ENCODE measurements around the gene SIM2. TPM values are rescaled to one million over a fixed set of nuclear protein-coding genes. Genes with fewer than 3 reads are reported as not detected.

Gene SIM2
- total and polyA plus RNA-seq, 2 of the 13 experiments (the other 11 are each of a cell fraction or from before 2014, with no cell fraction given) = 0.36 to 0.53 TPM

- TF ChIP-seq ZNF253 (CRISPR knock-in tag; IDR thresholded peaks at IDR 0.05; ENCODE audit: borderline replicate concordance) (0 out of 2 replicates have a peak, but pooled peaks have one; percentile 24), TRAFD1 (CRISPR knock-in tag; IDR thresholded peaks at IDR 0.05; ENCODE audit: borderline replicate concordance) (no peak), HDAC6 (IDR thresholded peaks at IDR 0.05; ENCODE audit: low read depth, low read length) (no peak), TFE3 (CRISPR knock-in tag; IDR thresholded peaks at IDR 0.05) (no peak), ZNF558 (CRISPR knock-in tag; IDR thresholded peaks at IDR 0.05; ENCODE audit: borderline replicate concordance) (no peak), MAZ (IDR thresholded peaks at IDR 0.05; ENCODE audit: borderline replicate concordance, low read depth, low read length) (no peak), MAZ (CRISPR knock-in tag; IDR thresholded peaks at IDR 0.05; ENCODE audit: low read depth) (peak; percentile 19; the same call in 1 of the 2 replicates), ZNF549 (CRISPR knock-in tag; IDR thresholded peaks at IDR 0.05) (no peak), DR1 (CRISPR knock-in tag; IDR thresholded peaks at IDR 0.05) (no peak), HIVEP1 (CRISPR knock-in tag; IDR thresholded peaks at IDR 0.05) (peak; percentile 60), BCLAF1 (IDR thresholded peaks at IDR 0.05) (no peak), PAWR (CRISPR knock-in tag; IDR thresholded peaks at IDR 0.05; ENCODE audit: borderline replicate concordance) (no peak), ZNF570 (CRISPR knock-in tag; IDR thresholded peaks at IDR 0.05; ENCODE audit: borderline replicate concordance) (no peak), HMGXB3 (CRISPR knock-in tag; IDR thresholded peaks at IDR 0.05; ENCODE audit: borderline replicate concordance) (no peak), TFAP4 (IDR thresholded peaks at IDR 0.05; ENCODE audit: borderline replicate concordance, low read depth) (no peak), ZFYVE20 (CRISPR knock-in tag; IDR thresholded peaks at IDR 0.05; ENCODE audit: borderline replicate concordance, low read depth) (no peak), SKI (IDR thresholded peaks at IDR 0.05; ENCODE audit: partially characterized antibody) (no peak), ISX (CRISPR knock-in tag; conservative IDR thresholded peaks at IDR 0.05) (no peak)
Measured at GRCh38 chr21:36698385-36698980, 432 bp upstream of the SIM2 start (continued).

All from HepG2 (cell line).